ENCODE data around the gene SMIM20. TPM values are rescaled to one million over a fixed set of nuclear protein-coding genes. Genes with fewer than 3 reads are reported as not detected.

Gene SMIM20
- total and polyA plus RNA-seq, 12 donors: 27.4 to 48.5 (median 42.0) TPM

DNA sequence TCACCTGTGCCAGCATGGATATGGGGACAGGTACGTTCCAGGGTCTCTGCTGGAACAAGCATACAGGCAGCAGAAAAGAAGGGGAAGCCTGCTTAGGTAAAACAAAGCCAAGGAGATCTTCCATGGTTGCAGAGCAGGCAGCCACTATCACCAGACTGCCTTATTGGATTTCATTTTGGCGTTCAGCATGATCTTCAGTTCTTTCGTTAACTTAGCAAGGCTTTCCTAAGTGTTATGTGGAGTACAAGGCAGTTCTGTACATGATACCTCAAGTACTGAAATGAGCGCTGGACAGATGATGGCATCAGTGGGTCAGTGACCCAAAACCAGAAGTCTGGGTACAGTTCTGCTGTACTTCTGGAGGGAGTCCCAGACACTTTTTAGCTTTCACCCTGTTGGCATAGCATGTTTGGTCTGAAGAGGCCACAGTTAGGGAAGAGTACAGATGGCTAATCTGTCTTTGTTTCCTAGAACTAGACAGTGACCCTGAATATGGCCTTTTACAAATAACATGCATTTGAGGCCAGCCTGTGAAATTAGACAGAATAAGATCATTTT is 8.9 kb downstream of the SMIM20 start:
- Histone ChIP-seq H3K4me1 (peaks cover 0 to 48% (median 25%) of the 10 kb centered on the region in 9 donors), H3K4me3 (no peak overlapping the region), H3K36me3 (peaks cover 0 to 9% (median 0%) of the 10 kb centered on the region in 9 donors), H3K27me3 (no peaks in the 10 kb centered on the region), H3K27ac (peak overlapping the region in 1 of 10 donors; percentile 33), H3K9me3 (no peaks in the 10 kb centered on the region)
- no peak for DNase-seq
- ATAC-seq: peak in 2 of 8 donors; percentile 7 to 31
- TF ChIP-seq, protein P1, sequence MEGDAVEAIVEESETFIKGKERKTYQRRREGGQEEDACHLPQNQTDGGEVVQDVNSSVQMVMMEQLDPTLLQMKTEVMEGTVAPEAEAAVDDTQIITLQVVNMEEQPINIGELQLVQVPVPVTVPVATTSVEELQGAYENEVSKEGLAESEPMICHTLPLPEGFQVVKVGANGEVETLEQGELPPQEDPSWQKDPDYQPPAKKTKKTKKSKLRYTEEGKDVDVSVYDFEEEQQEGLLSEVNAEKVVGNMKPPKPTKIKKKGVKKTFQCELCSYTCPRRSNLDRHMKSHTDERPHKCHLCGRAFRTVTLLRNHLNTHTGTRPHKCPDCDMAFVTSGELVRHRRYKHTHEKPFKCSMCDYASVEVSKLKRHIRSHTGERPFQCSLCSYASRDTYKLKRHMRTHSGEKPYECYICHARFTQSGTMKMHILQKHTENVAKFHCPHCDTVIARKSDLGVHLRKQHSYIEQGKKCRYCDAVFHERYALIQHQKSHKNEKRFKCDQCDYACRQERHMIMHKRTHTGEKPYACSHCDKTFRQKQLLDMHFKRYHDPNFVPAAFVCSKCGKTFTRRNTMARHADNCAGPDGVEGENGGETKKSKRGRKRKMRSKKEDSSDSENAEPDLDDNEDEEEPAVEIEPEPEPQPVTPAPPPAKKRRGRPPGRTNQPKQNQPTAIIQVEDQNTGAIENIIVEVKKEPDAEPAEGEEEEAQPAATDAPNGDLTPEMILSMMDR (IDR thresholded peaks at IDR 0.05): no peak
- intact Hi-C loops (cut with DNase I): loop anchor here in 6 of 10 donors (5.0 to 10.0 kb wide), 5 partner anchors 62 to 492 kb away; partner anchors contain the start of gene RBPJ (in 2 of the 6)
- WGBS, 2 donors: 82 to 96% methylated on average over 4 of the region's 4 CpGs

DNA sequence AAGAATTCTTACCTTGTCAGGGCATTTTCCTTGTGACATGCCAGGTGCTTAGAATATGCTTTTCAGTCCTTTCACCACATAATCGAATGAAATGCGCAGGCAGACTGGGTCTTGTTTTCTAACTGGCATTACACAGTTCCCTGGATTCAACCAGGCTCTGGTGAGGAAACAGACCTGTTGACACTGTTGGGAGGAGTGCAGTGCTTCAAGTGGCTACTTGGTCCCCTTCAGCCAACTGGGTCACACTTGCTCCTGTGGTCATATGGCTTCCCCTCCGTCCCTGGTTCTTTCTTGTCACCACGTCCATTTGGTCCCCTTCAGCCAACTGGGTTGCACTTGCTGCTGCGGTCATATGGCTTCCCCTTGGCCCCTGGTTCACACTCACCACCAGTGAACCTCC is 9.7 kb downstream of the SMIM20 start:
- Histone ChIP-seq H3K27ac (peak overlapping the region in 2 of 10 donors; percentile 12 to 45), H3K4me1 (peaks cover 0 to 57% (median 28%) of the 10 kb centered on the region in 9 donors)
- WGBS, 2 donors: 55 to 69% methylated on average over 5 of the region's 5 CpGs

DNA sequence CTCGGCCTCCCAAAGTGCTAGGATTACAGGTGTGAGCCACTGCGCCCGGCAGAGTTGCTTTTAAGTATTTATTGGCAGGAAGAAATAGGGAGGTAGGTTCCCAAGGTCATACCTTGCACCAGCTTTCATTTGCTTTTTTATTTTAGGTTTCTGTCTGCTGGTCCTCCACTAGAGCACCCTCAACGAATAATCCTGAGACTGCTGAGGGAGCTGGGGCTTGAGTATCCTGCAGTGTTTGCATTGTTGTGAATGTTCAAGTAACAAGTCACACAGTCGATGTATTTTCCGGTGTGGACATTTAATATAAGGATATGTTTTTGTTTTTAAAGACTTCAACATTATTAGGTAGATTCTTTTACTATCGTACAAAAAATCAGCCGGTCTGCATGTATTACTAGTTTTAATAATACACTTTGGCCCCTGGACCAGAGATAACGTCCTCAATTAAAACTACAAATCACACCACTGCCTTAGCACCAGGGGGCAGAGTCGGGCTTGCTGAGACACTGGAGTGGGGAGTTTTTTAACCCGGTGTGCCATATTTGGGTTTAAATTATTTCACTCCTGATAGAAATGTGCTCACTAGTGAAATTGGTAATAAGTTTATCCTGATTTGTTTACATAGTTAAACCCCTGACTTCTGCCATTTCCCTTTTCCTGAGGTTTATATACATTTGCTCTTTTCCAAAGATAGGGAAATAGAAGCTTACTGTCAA is 11.6 kb downstream of the SMIM20 start:
- Histone ChIP-seq H3K36me3 (peaks cover 0 to 13% (median 0%) of the 10 kb centered on the region in 9 donors), H3K9me3 (no peaks in the 10 kb centered on the region), H3K4me3 (no peak overlapping the region), H3K4me1 (peaks cover 0 to 64% (median 32%) of the 10 kb centered on the region in 9 donors), H3K27ac (no peak overlapping the region), H3K27me3 (no peaks in the 10 kb centered on the region)
- TF ChIP-seq, protein P1 (IDR thresholded peaks at IDR 0.05): peak; percentile 30 to 67 (median 56)
- peak; percentile 28 to 37 for DNase-seq
- WGBS, 2 donors: 66 to 71% methylated on average over 11 of the region's 11 CpGs
- peak in 2 of 8 donors; percentile 47 to 49 for ATAC-seq
- intact Hi-C loops (cut with DNase I): loop anchor here in 4 of 10 donors (5.0 to 10.0 kb wide), 6 partner anchors 47 to 489 kb away; partner anchors contain the start of gene RBPJ (in 3 of the 4)

More for the DNA sequence above, 9.7 kb downstream of the SMIM20 start:
- no peaks in the 10 kb centered on the region for H3K27me3 ChIP-seq
- DNase-seq (no peak), ATAC-seq (peak in 7 of 8 donors; percentile 43 to 85 (median 64))
- TF ChIP-seq, protein P1 (IDR thresholded peaks at IDR 0.05): no peak
- intact Hi-C loops (cut with DNase I): loop anchor here in 6 of 10 donors (5.0 to 10.0 kb wide), 5 partner anchors 61 to 491 kb away; partner anchors contain the start of gene RBPJ (in 2 of the 6)
- H3K36me3 ChIP-seq: peaks cover 0 to 9% (median 0%) of the 10 kb centered on the region in 9 donors
- no peaks in the 10 kb centered on the region for H3K9me3 ChIP-seq
- H3K4me3 ChIP-seq: no peak overlapping the region

DNA sequence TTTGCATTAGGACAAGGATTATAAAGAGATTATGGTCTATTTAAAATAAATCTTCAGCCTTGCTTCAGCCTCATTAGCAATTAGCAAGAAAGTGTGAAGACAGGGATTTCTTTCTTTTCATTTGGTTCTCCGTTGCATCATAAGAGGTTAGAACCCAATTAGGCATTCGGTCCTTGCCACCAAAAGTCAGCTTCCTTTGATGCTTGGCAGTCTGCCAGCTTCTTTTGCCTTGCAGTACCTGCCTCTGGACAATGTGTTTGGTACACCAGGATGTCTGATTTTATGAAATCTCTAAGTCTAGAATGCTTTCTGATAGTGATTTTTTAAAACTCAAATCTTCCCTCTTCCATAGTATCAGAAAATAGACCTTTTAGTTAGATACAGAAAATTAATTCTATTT is 12.4 kb downstream of the SMIM20 start:
- Histone ChIP-seq H3K36me3 (peaks cover 0 to 11% (median 0%) of the 10 kb centered on the region in 9 donors), H3K4me3 (no peak overlapping the region), H3K27ac (no peak overlapping the region), H3K4me1 (peaks cover 0 to 67% (median 35%) of the 10 kb centered on the region in 9 donors), H3K27me3 (no peaks in the 10 kb centered on the region), H3K9me3 (no peaks in the 10 kb centered on the region)
- ATAC-seq: no peak
- TF ChIP-seq, protein P1 (IDR thresholded peaks at IDR 0.05): no peak
- intact Hi-C loops (cut with DNase I): loop anchor here in 4 of 10 donors (5.0 to 10.0 kb wide), 6 partner anchors 46 to 488 kb away; partner anchors contain the start of gene RBPJ (in 3 of the 4)
- 66 to 69% methylated on average over 2 of the region's 2 CpGs for WGBS, 2 donors
- no peak for DNase-seq
